ENCODE data around the gene SEMA4D.

DNA sequence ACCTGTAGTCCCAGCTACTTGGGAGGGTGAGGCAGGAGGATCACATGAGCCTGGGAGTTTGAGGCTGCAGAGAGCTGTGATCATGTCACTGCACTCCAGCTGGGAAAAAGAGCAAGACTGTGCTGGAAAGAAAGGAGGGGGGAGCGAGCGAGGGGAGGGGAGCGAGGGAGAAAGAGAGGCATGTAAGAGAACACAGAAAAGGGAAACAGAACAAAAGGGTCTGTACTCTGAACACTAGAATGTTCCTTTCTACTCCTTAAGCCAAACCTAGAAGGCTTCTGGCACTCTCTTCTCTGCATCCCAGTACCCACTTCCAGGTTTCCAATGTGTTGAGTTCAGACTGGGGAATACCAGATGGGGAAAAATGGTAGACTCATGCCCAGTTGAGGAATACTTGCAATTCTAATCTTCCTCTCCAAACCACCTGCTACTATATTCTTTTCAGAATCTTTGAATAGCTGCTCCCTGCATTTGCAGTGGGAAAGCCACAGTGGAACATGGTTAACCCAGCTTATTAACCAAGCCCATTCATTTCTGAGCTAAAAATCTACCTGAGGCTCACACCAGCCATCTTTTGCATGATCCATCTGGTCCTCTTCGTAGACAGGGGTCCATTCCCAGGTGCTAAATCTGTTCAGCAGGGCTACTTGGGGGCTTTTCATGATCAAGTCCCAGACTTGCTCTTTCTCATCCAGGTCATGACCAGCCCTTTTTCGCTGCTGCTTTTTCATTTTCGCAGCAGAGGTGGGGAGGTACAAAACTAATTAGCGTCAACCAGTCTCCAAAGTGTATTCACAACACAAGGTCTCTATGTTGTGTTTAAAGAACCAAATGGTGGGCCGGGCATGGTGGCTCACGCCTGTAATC is 34.9 kb downstream of the SEMA4D start:
- no peak for TF ChIP-seq CTCF (IDR thresholded peaks at IDR 0.05; ENCODE audit: insufficient read depth, low read length)
- TF ChIP-seq POLR2AphosphoS5 (IDR thresholded peaks at IDR 0.05; ENCODE audit: low read depth) = no peak

All from HL-60 (cell line).